GM13977 (cell line): ENCODE results near the gene VAMP8.

Experiments
- DNase-seq: peaks from one replicate; pipeline ENCODE4 v3.0.0; 2012; ENCODE audit warnings: low spot score
- in situ Hi-C: fragments of 300-500 bp; cut with MboI; formaldehyde crosslinking; loops from one replicate; pipeline ENCODE4 v1.12.0; 2022; ENCODE audit warnings: low sequenced_read_pairs, low pct_unique_long_range_greater_than_20kb, mixed read lengths, inconsistent platforms; ENCODE audit not compliant: unreplicated experiment
- TF ChIP-seq, protein P1 (sequence below): IDR thresholded peaks from 2 replicates; pipeline ENCODE4 v1.5.1; 2012; ENCODE audit warnings: mild to moderate bottlenecking, control low read depth; ENCODE audit not compliant: insufficient read depth; ENCODE audit errors: extremely low read depth, missing control alignments

Gene VAMP8

DNA sequence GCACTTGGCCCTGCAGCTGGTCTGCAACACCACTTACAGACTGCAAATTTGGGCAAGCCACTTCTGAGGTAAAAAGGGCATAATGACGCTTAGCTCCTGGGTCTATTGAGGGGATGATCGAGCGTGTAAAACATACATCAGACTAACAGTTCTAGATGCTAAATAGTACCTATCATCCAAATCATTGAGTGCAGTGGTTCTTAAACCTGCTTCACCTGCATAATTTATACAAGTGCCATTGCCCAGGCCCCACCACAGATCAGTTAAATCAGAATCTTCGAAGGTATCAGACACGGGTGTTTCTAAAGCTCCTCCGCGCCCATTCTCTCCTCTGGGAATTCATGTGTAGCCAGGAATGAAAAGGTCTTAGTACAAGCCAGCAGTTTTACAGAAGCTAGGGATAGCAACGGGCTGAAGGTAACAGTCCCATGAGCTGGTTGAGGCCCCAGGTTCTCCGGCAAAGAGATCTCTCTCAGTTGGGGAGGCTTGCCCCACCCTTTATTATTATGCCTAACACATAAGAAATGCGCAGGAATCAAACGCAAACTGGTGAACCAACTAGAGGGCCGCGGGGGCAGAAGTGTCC, 17.4 kb downstream of the VAMP8 start:
- TF ChIP-seq, protein P1, sequence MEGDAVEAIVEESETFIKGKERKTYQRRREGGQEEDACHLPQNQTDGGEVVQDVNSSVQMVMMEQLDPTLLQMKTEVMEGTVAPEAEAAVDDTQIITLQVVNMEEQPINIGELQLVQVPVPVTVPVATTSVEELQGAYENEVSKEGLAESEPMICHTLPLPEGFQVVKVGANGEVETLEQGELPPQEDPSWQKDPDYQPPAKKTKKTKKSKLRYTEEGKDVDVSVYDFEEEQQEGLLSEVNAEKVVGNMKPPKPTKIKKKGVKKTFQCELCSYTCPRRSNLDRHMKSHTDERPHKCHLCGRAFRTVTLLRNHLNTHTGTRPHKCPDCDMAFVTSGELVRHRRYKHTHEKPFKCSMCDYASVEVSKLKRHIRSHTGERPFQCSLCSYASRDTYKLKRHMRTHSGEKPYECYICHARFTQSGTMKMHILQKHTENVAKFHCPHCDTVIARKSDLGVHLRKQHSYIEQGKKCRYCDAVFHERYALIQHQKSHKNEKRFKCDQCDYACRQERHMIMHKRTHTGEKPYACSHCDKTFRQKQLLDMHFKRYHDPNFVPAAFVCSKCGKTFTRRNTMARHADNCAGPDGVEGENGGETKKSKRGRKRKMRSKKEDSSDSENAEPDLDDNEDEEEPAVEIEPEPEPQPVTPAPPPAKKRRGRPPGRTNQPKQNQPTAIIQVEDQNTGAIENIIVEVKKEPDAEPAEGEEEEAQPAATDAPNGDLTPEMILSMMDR = no peak
- in situ Hi-C loops = no loop called here
- DNase-seq = no peak

- in situ Hi-C loops = no loop called here
- TF ChIP-seq, protein P1 = no peak
- DNase-seq = peak; percentile 96
These were observed 18.1 kb downstream of the VAMP8 start, which contains the start of gene RNF181 for GRCh38 chr2:85595301-85596025. TSS of gene RNF181 (plus strand) at chr2:85595745. CDS start at chr2:85595764, 19 bp downstream.

DNA sequence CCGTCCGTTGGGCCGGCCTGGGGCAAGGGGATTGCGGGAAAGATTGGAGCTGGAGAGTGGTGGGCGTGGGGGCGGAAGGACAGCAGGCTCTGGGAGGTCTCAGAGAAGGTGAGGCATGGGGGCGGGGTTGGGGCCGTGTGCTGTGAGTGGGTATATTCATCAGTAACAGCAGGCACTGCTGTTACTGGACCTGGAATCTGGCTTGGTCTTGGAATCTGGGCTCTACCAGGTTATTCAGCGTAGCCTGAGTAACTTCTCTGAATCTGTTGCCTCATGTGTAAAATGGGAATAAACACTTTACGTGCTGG, 18.6 kb downstream of the VAMP8 start:
- TF ChIP-seq, protein P1 = no peak
- in situ Hi-C loops = no loop called here
- no peak for DNase-seq

DNA sequence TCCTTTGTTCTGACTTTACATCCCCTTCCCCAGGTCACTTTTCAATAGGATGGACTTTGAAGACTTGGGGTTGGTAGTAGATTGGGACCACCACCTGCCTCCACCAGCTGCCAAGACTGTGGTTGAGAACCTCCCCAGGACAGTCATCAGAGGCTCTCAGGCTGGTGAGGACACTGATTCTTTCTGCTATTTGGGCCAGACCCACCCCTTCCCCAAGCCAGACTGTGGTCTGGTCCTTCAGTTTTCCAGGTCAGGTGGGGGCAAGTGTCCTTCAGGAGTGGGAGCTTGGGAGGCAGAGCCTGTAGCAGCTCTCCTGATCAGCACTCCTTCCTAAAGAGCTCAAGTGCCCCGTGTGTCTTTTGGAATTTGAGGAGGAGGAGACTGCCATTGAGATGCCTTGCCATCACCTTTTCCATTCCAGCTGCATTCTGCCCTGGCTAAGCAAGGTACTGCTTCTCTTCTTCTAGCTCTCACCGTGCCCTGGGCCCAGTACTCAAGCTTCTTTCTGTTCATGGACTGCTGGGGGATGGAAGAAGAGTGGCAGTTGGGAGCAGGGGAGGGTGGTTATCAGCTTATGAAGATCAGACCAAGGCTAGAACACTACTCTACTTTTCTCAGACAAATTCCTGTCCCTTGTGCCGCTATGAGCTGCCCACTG, 19.2 kb downstream of the VAMP8 start:
- TF ChIP-seq, protein P1 = no peak
- in situ Hi-C loops = no loop called here

GRCh38 chr2:85597241-85597640, 19.9 kb downstream of the VAMP8 start:
- no peak for DNase-seq
- in situ Hi-C loops = no loop called here
- TF ChIP-seq, protein P1 = no peak

More for the DNA sequence above, 19.2 kb downstream of the VAMP8 start:
- DNase-seq = no peak

GRCh38 chr2:85598594-85599340, 21.4 kb downstream of the VAMP8 start:
- in situ Hi-C loops = no loop called here
- TF ChIP-seq, protein P1 = no peak
- DNase-seq = no peak
